Kasumi-1 (cell line): ENCODE data around the gene TANC1.

Source experiments
- DNase-seq, 2 experiments: peaks; one replicate each; lab custom pipeline; 2025; lab: John Stamatoyannopoulos, UW

The TANC1 gene

GRCh38 chr2:159063677-159064076 is 95.2 kb downstream of the TANC1 start:
- DNase-seq, result no peak

GRCh38 chr2:159064446-159065301 is 96.2 kb downstream of the TANC1 start:
- no peak for DNase-seq

GRCh38 chr2:159065313-159065712 is 96.9 kb downstream of the TANC1 start:
- DNase-seq, result no peak

- DNase-seq, result no peak
These were observed 97.5 kb downstream of the TANC1 start for GRCh38 chr2:159065891-159066290.

GRCh38 chr2:159066541-159067156 is 98.2 kb downstream of the TANC1 start:
- DNase-seq, result no peak

GRCh38 chr2:159067971-159068370 is 99.5 kb downstream of the TANC1 start:
- no peak for DNase-seq

- DNase-seq, result no peak
These were observed 100.8 kb downstream of the TANC1 start for GRCh38 chr2:159069229-159069628.

- DNase-seq, result no peak
These were observed 101.8 kb downstream of the TANC1 start for GRCh38 chr2:159070235-159070634.

GRCh38 chr2:159071190-159071915 is 102.9 kb downstream of the TANC1 start:
- DNase-seq, result no peak

GRCh38 chr2:159072795-159073194 is 104.4 kb downstream of the TANC1 start:
- DNase-seq, result no peak

GRCh38 chr2:159073256-159073655 is 104.8 kb downstream of the TANC1 start:
- no peak for DNase-seq

GRCh38 chr2:159074605-159075004 is 106.2 kb downstream of the TANC1 start:
- DNase-seq, result no peak

GRCh38 chr2:159075727-159076126 is 107.3 kb downstream of the TANC1 start:
- no peak for DNase-seq

GRCh38 chr2:159076241-159076640 is 107.8 kb downstream of the TANC1 start:
- DNase-seq, result no peak

GRCh38 chr2:159077869-159078268 is 109.4 kb downstream of the TANC1 start:
- no peak for DNase-seq

- no peak for DNase-seq
These were observed 110.0 kb downstream of the TANC1 start for GRCh38 chr2:159078443-159078842.

- DNase-seq, result no peak
These were observed 112.2 kb downstream of the TANC1 start for GRCh38 chr2:159080641-159081040.

GRCh38 chr2:159082119-159082518 is 113.7 kb downstream of the TANC1 start:
- no peak for DNase-seq

- DNase-seq, result no peak
These were observed 116.2 kb downstream of the TANC1 start for GRCh38 chr2:159084384-159085370.

GRCh38 chr2:159086342-159086741 is 117.9 kb downstream of the TANC1 start:
- DNase-seq, result no peak

GRCh38 chr2:159086826-159087225 is 118.4 kb downstream of the TANC1 start:
- DNase-seq, result no peak

- peak in 1 of 2 experiments; percentile 22 for DNase-seq
These were observed 120.5 kb downstream of the TANC1 start for GRCh38 chr2:159088906-159089305.
